GM12878 (cell line): ENCODE measurements around the gene ST3GAL5. TPM values are rescaled to one million over a fixed set of nuclear protein-coding genes. Genes with fewer than 3 reads are reported as not detected.

Experiments
- ATAC-seq: fragments of 200-7000 bp; cut with Tn5 transposase; 3 replicates; pipeline ENCODE4 v1.9.1; 2020; ENCODE audit warnings: mild to moderate bottlenecking, moderate library complexity
- BruUV-seq: library from RNA; stranded (reverse); fragments of 400-500 nt; replicated peaks from 2 replicates; lab custom pipeline; 2021; lab: Mats Ljungman, UMichigan
- CTCF ChIA-PET: fragments of 300-600 bp; sonication (Branson Sonifier 250); formaldehyde crosslinking; extraction: SDS; loops from one replicate; lab custom pipeline; 2021; ENCODE audit warnings: inconsistent platforms; lab: Yijun Ruan, JAX
- POLR2A ChIA-PET: fragments of 350-600 bp; formaldehyde crosslinking; extraction: SDS; loops from one replicate; lab custom pipeline; 2021; ENCODE audit warnings: inconsistent platforms; lab: Charles Lee
- RAD21 ChIA-PET: fragments of 300-600 bp; sonication (Branson Sonifier 250); formaldehyde crosslinking; loops from one replicate; lab custom pipeline; 2023; ENCODE audit warnings: antibody characterized with exemption; ENCODE audit not compliant: unreplicated experiment; lab: Charles Lee
- SMC1A ChIA-PET: fragments of 300-600 bp; sonication (Branson Sonifier 250); formaldehyde crosslinking; loops from one replicate; lab custom pipeline; 2023; ENCODE audit not compliant: unreplicated experiment, uncharacterized antibody; lab: Charles Lee
- DNase-seq: peaks from one replicate; pipeline ENCODE4 v3.0.0-alpha.2; 2011; ENCODE audit warnings: low read depth, low spot score
- FAIRE-seq: peaks from 3 replicates; lab custom pipeline; 2011; peaks lifted over from hg19 to GRCh38; lab: Jason Lieb, UNC
- H2AFZ ChIP-seq: 2 replicates; pipeline ENCODE4 v1.6.0; 2011; ENCODE audit warnings: low read depth, low read length, control low read depth; ENCODE audit not compliant: control insufficient read depth
- H3K27ac ChIP-seq: 2 replicates; pipeline ENCODE4 v1.5.1; 2011; ENCODE audit warnings: control low read depth; ENCODE audit not compliant: control insufficient read depth, insufficient read depth
- H3K27me3 ChIP-seq, 2 experiments: replicated peaks in 1 of 2; 2 replicates each; pipeline versions ENCODE4 v1.6.0 to v1.6.1; 2011; ENCODE audit warnings: low read length in 1 of 2; ENCODE audit not compliant: control insufficient read depth in 2 of 2, insufficient read depth in 2 of 2
- H3K36me3 ChIP-seq, 2 experiments: 2 replicates each; pipeline ENCODE4 v1.5.1; 2011; ENCODE audit warnings: low read length in 1 of 2; ENCODE audit not compliant: control insufficient read depth in 2 of 2, insufficient read depth in 2 of 2
- H3K4me1 ChIP-seq: 2 replicates; pipeline ENCODE4 v1.6.1; 2011; ENCODE audit warnings: mild to moderate bottlenecking, low read length, moderate library complexity, mixed read lengths; ENCODE audit not compliant: control insufficient read depth, insufficient read depth
- H3K4me2 ChIP-seq: 2 replicates; pipeline ENCODE4 v1.6.0; 2011; ENCODE audit warnings: control low read depth; ENCODE audit not compliant: control insufficient read depth, insufficient read depth
- H3K4me3 ChIP-seq: fragments of 200-600 bp; sonication (generic); 2 replicates; pipeline ENCODE4 v1.5.1; 2016
- H3K79me2 ChIP-seq: 2 replicates; pipeline ENCODE4 v1.6.0; 2011; ENCODE audit warnings: low read length; ENCODE audit not compliant: control insufficient read depth, insufficient read depth
- H3K9ac ChIP-seq: 2 replicates; pipeline ENCODE4 v1.8.0; 2011; ENCODE audit warnings: low read length, control low read depth, mixed read lengths; ENCODE audit not compliant: control insufficient read depth, insufficient read depth
- H3K9me3 ChIP-seq: replicated peaks from 3 replicates; pipeline ENCODE4 v1.5.1; 2011; ENCODE audit warnings: mild to moderate bottlenecking, low read length; ENCODE audit not compliant: control insufficient read depth, insufficient read depth
- H4K20me1 ChIP-seq: 2 replicates; pipeline ENCODE4 v1.6.0; 2011; ENCODE audit not compliant: control insufficient read depth, insufficient read depth
- HCFC1 ChIP-seq: fragments of 150-350 bp; IDR thresholded peaks from 2 replicates; pipeline ENCODE4 v1.6.1; 2014; ENCODE audit warnings: low read length
- NBN ChIP-seq: fragments of 450-650 bp; IDR thresholded peaks from 2 replicates; pipeline ENCODE4 v1.6.1; 2016
- NR2C2 ChIP-seq: IDR thresholded peaks from 2 replicates; pipeline ENCODE4 v1.6.1; 2011; ENCODE audit warnings: borderline replicate concordance, low read depth; ENCODE audit not compliant: control insufficient read depth, insufficient read length
- PKNOX1 ChIP-seq: fragments of 450-650 bp; IDR thresholded peaks from 2 replicates; pipeline ENCODE4 v1.6.1; 2016; ENCODE audit warnings: mild to moderate bottlenecking
- POLR2AphosphoS2 ChIP-seq: IDR thresholded peaks from 2 replicates; pipeline ENCODE4 v1.6.1; 2011; ENCODE audit warnings: low read depth, mild to moderate bottlenecking, low read length, improper control_type of control experiment, moderate library complexity
- POLR2AphosphoS5 ChIP-seq: IDR thresholded peaks from 2 replicates; pipeline ENCODE4 v1.6.1; 2011; ENCODE audit warnings: mild to moderate bottlenecking, low read length, inconsistent platforms
- RAD21 ChIP-seq: IDR thresholded peaks from 2 replicates; pipeline ENCODE4 v1.6.1; 2011; ENCODE audit warnings: mild to moderate bottlenecking, low read depth, low read length, moderate library complexity; ENCODE audit not compliant: insufficient read depth
- RAD51 ChIP-seq: fragments of 450-650 bp; IDR thresholded peaks from 2 replicates; pipeline ENCODE4 v1.6.1; 2016; ENCODE audit warnings: moderate library complexity, mild to moderate bottlenecking, inconsistent platforms
- RB1 ChIP-seq: fragments of 450-650 bp; formaldehyde crosslinking; IDR thresholded peaks from 2 replicates; pipeline ENCODE4 v1.6.1; 2017; ENCODE audit warnings: mild to moderate bottlenecking, borderline replicate concordance
- SPI1 ChIP-seq: IDR thresholded peaks from 2 replicates; pipeline ENCODE4 v1.6.1; 2011; ENCODE audit warnings: low read depth, mild to moderate bottlenecking, low read length, moderate library complexity, borderline replicate concordance; ENCODE audit not compliant: insufficient read depth
- SUPT20H ChIP-seq: IDR thresholded peaks from 2 replicates; pipeline ENCODE4 v1.6.1; 2011; ENCODE audit warnings: low read depth, mild to moderate bottlenecking, low read length, moderate library complexity, borderline replicate concordance; ENCODE audit not compliant: control insufficient read depth
- SUZ12 ChIP-seq: fragments of 200-600 bp; sonication (generic); IDR thresholded peaks from one replicate; pipeline ENCODE4 v1.6.1; 2018; ENCODE audit warnings: antibody characterized with exemption, mild to moderate bottlenecking; ENCODE audit not compliant: unreplicated experiment
- USF2 ChIP-seq: IDR thresholded peaks from 2 replicates; pipeline ENCODE4 v1.6.1; 2011; ENCODE audit warnings: low read depth, low read length, improper control_type of control experiment, borderline replicate concordance
- WGBS: methylation state at CpG from one replicate; pipeline ENCODE4 v1.1.6; 2016; ENCODE audit warnings: low lambda C conversion rate; ENCODE audit not compliant: insufficient replicate concordance, insufficient coverage; ENCODE audit errors: missing lambda C conversion rate; 5-methylcytosine and 5-hydroxymethylcytosine counted together
- in situ Hi-C: fragments of 300-500 bp; cut with MboI; formaldehyde crosslinking; loops from 9 replicates; pipeline ENCODE4 v1.14.3; 2018; ENCODE audit warnings: mixed read lengths
- intact Hi-C: fragments of 100-400 bp; cut with micrococcal nuclease; formaldehyde crosslinking; loops from one replicate; pipeline ENCODE4 v1.14.2; 2022; ENCODE audit not compliant: unreplicated experiment
- polyA plus RNA-seq, 11 experiments: library from polyadenylated mRNA; depleted of rRNA in 4 of 11; unstranded in 6 of 11; stranded (reverse) in 5 of 11; fragments of >200 nt; fragmentation: Nextera tagmentation in 4 of 11; fragmentation: Illumina TruSeq in 1 of 11; extraction: Ambion mirVana in 4 of 11; extraction: Trizol in 1 of 11; gene quantifications; 1 replicate in 1 of 11; 2 replicates in 10 of 11; pipeline versions ENCODE4 v1.2.1 to v1.2.3, GENCODE V29; 2011 to 2016; ENCODE audit warnings: inconsistent platforms in 2 of 11, missing spikeins in 2 of 11, low read depth in 1 of 11
- total RNA-seq, 4 experiments: library from RNA; depleted of rRNA in 3 of 4; stranded (reverse); fragments of >200 nt in 3 of 4; fragmentation: Illumina TruSeq in 1 of 4; extraction: Trizol in 1 of 4; gene quantifications; 2 replicates each; pipeline versions ENCODE4 v1.2.1 to v1.2.3, GENCODE V29; 2013 to 2021
- TF ChIP-seq, protein P1 (sequence below): IDR thresholded peaks from 2 replicates; pipeline ENCODE4 v1.6.1; 2011; ENCODE audit warnings: borderline replicate concordance, low read depth, mild to moderate bottlenecking, moderate library complexity, mixed read lengths, low read length; ENCODE audit not compliant: insufficient read depth; ENCODE audit errors: extremely low read length
- TF ChIP-seq, protein P2 (sequence below): fragments of 450-650 bp; IDR thresholded peaks from 2 replicates; pipeline ENCODE4 v1.6.1; 2016; ENCODE audit warnings: mild to moderate bottlenecking, moderate library complexity, borderline replicate concordance

The ST3GAL5 gene
- total and polyA plus RNA-seq, 10 of the 15 experiments (the other 5 are each of a cell fraction or from before 2014, with no cell fraction given) = 5.2 to 60.9 (median 10.2) TPM

GRCh38 chr2:85852152-85852840 lies 36.5 kb downstream of the ST3GAL5 start:
- Histone ChIP-seq H3K9ac (no peak overlapping the region; the same call in 1 of the 2 replicates), H2AFZ (no peak overlapping the region; the same call in 1 of the 2 replicates), H3K27ac (peak overlapping the region; percentile 84), H4K20me1 (no peaks in the 10 kb centered on the region), H3K4me1 (peaks cover 52% of the 10 kb centered on the region), H3K9me3 (peaks cover 8% of the 10 kb centered on the region), H3K79me2 (no peaks in the 10 kb centered on the region), H3K36me3 (peaks cover 0 to 4% of the 10 kb centered on the region in 2 experiments; a peak in 2 of 4 replicates), H3K27me3 (no peaks in the 10 kb centered on the region), H3K4me3 (peak overlapping the region; percentile 51; the same call in 1 of the 2 replicates), H3K4me2 (peak overlapping the region; percentile 82)
- POLR2A ChIA-PET = interaction anchor here (1.0 to 1.8 kb wide), 7 partner anchors 11 to 215 kb away, joined by 3 to 8 read pairs (median 4); no protein-coding TSS in a partner anchor
- in situ Hi-C loops = no loop called here
- no TSS peak for BruUV-seq
- CTCF ChIA-PET = interaction anchor here (0.9 to 5.3 kb wide), 10 partner anchors 9 to 228 kb away, joined by 3 to 58 read pairs (median 8); partner anchors contain the start of gene ST3GAL5
- ATAC-seq (no peak), FAIRE-seq (no peak), DNase-seq (no peak)
- SMC1A ChIA-PET = interaction anchor here (0.7 to 9.4 kb wide), 19 partner anchors 8 to 236 kb away, joined by 3 to 115 read pairs (median 5); partner anchors contain the start of gene ST3GAL5
- intact Hi-C loops = loop anchor here (2.0 kb wide), 2 partner anchors 21 to 185 kb away; no protein-coding TSS in a partner anchor
- RAD21 ChIA-PET = interaction anchor here (1.0 to 10.3 kb wide), 14 partner anchors 9 to 227 kb away, joined by 3 to 99 read pairs (median 10); partner anchors contain the start of gene ST3GAL5
- 33% methylated on average over 11 of the region's 11 CpGs for WGBS
- TF ChIP-seq SPI1 (no peak), NBN (no peak), PKNOX1 (no peak), USF2 (peak; percentile 38; the same call in 1 of the 2 replicates), RAD51 (peak; percentile 96), HCFC1 (no peak), POLR2AphosphoS2 (no peak), NR2C2 (no peak), RAD21 (no peak), SUZ12 (no peak), SUPT20H (no peak), RB1 (no peak), POLR2AphosphoS5 (no peak)
- TF ChIP-seq, protein P1, sequence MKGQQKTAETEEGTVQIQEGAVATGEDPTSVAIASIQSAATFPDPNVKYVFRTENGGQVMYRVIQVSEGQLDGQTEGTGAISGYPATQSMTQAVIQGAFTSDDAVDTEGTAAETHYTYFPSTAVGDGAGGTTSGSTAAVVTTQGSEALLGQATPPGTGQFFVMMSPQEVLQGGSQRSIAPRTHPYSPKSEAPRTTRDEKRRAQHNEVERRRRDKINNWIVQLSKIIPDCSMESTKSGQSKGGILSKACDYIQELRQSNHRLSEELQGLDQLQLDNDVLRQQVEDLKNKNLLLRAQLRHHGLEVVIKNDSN = peak; percentile 60
- TF ChIP-seq, protein P2, sequence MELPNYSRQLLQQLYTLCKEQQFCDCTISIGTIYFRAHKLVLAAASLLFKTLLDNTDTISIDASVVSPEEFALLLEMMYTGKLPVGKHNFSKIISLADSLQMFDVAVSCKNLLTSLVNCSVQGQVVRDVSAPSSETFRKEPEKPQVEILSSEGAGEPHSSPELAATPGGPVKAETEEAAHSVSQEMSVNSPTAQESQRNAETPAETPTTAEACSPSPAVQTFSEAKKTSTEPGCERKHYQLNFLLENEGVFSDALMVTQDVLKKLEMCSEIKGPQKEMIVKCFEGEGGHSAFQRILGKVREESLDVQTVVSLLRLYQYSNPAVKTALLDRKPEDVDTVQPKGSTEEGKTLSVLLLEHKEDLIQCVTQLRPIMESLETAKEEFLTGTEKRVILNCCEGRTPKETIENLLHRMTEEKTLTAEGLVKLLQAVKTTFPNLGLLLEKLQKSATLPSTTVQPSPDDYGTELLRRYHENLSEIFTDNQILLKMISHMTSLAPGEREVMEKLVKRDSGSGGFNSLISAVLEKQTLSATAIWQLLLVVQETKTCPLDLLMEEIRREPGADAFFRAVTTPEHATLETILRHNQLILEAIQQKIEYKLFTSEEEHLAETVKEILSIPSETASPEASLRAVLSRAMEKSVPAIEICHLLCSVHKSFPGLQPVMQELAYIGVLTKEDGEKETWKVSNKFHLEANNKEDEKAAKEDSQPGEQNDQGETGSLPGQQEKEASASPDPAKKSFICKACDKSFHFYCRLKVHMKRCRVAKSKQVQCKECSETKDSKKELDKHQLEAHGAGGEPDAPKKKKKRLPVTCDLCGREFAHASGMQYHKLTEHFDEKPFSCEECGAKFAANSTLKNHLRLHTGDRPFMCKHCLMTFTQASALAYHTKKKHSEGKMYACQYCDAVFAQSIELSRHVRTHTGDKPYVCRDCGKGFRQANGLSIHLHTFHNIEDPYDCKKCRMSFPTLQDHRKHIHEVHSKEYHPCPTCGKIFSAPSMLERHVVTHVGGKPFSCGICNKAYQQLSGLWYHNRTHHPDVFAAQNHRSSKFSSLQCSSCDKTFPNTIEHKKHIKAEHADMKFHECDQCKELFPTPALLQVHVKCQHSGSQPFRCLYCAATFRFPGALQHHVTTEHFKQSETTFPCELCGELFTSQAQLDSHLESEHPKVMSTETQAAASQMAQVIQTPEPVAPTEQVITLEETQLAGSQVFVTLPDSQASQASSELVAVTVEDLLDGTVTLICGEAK = no peak
